ENCODE data around the gene PMF1. TPM values are rescaled to one million over a fixed set of nuclear protein-coding genes. Genes with fewer than 3 reads are reported as not detected.

The PMF1 gene
- total and polyA plus RNA-seq, 2 of the 13 experiments (the other 11 are each of a cell fraction or from before 2014, with no cell fraction given) = 72.5 to 89.0 TPM

- ChIA-PET CTCF (ENCODE audit: low intra/inter-chr PET ratio, low total read pairs) (no interaction called here), POLR2A (no interaction called here)
- TF ChIP-seq, protein P1, sequence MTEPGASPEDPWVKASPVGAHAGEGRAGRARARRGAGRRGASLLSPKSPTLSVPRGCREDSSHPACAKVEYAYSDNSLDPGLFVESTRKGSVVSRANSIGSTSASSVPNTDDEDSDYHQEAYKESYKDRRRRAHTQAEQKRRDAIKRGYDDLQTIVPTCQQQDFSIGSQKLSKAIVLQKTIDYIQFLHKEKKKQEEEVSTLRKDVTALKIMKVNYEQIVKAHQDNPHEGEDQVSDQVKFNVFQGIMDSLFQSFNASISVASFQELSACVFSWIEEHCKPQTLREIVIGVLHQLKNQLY (CRISPR knock-in tag; IDR thresholded peaks at IDR 0.05) = no peak
- peak; percentile 83 for TF ChIP-seq AGO2 (optimal IDR thresholded peaks at IDR 0.05; ENCODE audit: low read depth, low read length)
- Histone ChIP-seq H3K36me3 (replicated peaks in 1 of 2; ENCODE audit: control insufficient read depth in 1 of 2, insufficient read depth in 2 of 2, low read length in 2 of 2) (peaks cover 10 to 25% of the 10 kb centered on the region in 2 experiments), H2AFZ (ENCODE audit: low read length) (no peak within 1 kb of the TSS), H3K4me1 (ENCODE audit: insufficient read depth, low read length) (peaks cover 20% of the 10 kb centered on the region), H3K9me3 (ENCODE audit: low read length) (no peaks in the 10 kb centered on the region), H3K27me3 (ENCODE audit: control insufficient read depth in 1 of 2, insufficient read depth in 2 of 2, low read length in 2 of 2) (no peaks in the 10 kb centered on the region), H3K4me2 (ENCODE audit: low read depth, low read length) (no peak within 1 kb of the TSS), H3K79me2 (ENCODE audit: insufficient read depth, low read length) (no peaks in the 10 kb centered on the region), H3K9ac (ENCODE audit: insufficient read depth, low read depth, low read length) (no peak within 1 kb of the TSS), H3K27ac (ENCODE audit: extremely low read length, insufficient read depth, low read length) (no peak within 1 kb of the TSS), H4K20me1 (ENCODE audit: insufficient read depth, low read length) (no peaks in the 10 kb centered on the region), H3K4me3 (replicated peaks in 1 of 3; ENCODE audit: insufficient read depth in 1 of 3, low read depth in 2 of 3, low read length in 3 of 3) (no peak within 1 kb of the TSS)
- FAIRE-seq (no peak), ATAC-seq (no peak), DNase-seq (ENCODE audit: low spot score) (no peak)
- no TSS peak for BruUV-seq (replicated peaks)
- in situ Hi-C loops (cut with HindIII; ENCODE audit: extremely low pct_ligation_motif_present, low pct_unique_long_range_greater_than_20kb) (no loop called here), intact Hi-C loops (cut with micrococcal nuclease; ENCODE audit: unreplicated experiment) (no loop called here)
- WGBS (ENCODE audit: low lambda C conversion rate) = no CpG with 5 or more reads among the region's 14 CpGs
These were observed 29.1 kb downstream of the PMF1 start, which contains the start of gene BGLAP for GRCh38 chr1:156241926-156242325. Gene BGLAP, plus strand, starts transcription at chr1:156242184. Its CDS starts 48 bp downstream, at chr1:156242232.

DNA sequence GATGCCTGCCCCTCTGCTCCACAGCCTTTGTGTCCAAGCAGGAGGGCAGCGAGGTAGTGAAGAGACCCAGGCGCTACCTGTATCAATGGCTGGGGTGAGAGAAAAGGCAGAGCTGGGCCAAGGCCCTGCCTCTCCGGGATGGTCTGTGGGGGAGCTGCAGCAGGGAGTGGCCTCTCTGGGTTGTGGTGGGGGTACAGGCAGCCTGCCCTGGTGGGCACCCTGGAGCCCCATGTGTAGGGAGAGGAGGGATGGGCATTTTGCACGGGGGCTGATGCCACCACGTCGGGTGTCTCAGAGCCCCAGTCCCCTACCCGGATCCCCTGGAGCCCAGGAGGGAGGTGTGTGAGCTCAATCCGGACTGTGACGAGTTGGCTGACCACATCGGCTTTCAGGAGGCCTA is 29.9 kb downstream of the PMF1 start:
- Histone ChIP-seq H3K27ac (ENCODE audit: extremely low read length, insufficient read depth, low read length) (no peak overlapping the region), H3K4me1 (ENCODE audit: insufficient read depth, low read length) (peaks cover 28% of the 10 kb centered on the region), H3K9ac (ENCODE audit: insufficient read depth, low read depth, low read length) (no peak overlapping the region), H3K36me3 (replicated peaks in 1 of 2; ENCODE audit: control insufficient read depth in 1 of 2, insufficient read depth in 2 of 2, low read length in 2 of 2) (peaks cover 10 to 20% of the 10 kb centered on the region in 2 experiments), H2AFZ (ENCODE audit: low read length) (no peak overlapping the region), H3K9me3 (ENCODE audit: low read length) (no peaks in the 10 kb centered on the region), H3K79me2 (ENCODE audit: insufficient read depth, low read length) (no peaks in the 10 kb centered on the region), H3K27me3 (ENCODE audit: control insufficient read depth in 1 of 2, insufficient read depth in 2 of 2, low read length in 2 of 2) (no peaks in the 10 kb centered on the region), H4K20me1 (ENCODE audit: insufficient read depth, low read length) (no peaks in the 10 kb centered on the region), H3K4me3 (replicated peaks in 1 of 3; ENCODE audit: insufficient read depth in 1 of 3, low read depth in 2 of 3, low read length in 3 of 3) (no peak overlapping the region), H3K4me2 (ENCODE audit: low read depth, low read length) (no peak overlapping the region)
- WGBS (ENCODE audit: low lambda C conversion rate) = 87% methylated on average over 9 of the region's 10 CpGs
- intact Hi-C loops (cut with micrococcal nuclease; ENCODE audit: unreplicated experiment) (no loop called here), in situ Hi-C loops (cut with HindIII; ENCODE audit: extremely low pct_ligation_motif_present, low pct_unique_long_range_greater_than_20kb) (no loop called here)
- TF ChIP-seq AGO2 (optimal IDR thresholded peaks at IDR 0.05; ENCODE audit: low read depth, low read length) (peak; percentile 24), SYNCRIP (IDR thresholded peaks at IDR 0.05; ENCODE audit: insufficient read depth, low read depth, low read length) (no peak)
- no peak for DNase-seq (ENCODE audit: low spot score)
- FAIRE-seq = no peak
- POLR2A ChIA-PET = no interaction called here
- CTCF ChIA-PET (ENCODE audit: low intra/inter-chr PET ratio, low total read pairs) = no interaction called here
- no TSS peak for BruUV-seq (replicated peaks)
- ATAC-seq = no peak

All from HepG2 (cell line).